ENCODE results near the gene C3AR1. TPM values are rescaled to one million over a fixed set of nuclear protein-coding genes. Genes with fewer than 3 reads are reported as not detected.

Gene C3AR1
- total RNA-seq, 2 experiments from 2014 or later = 1.1 to 1.4 TPM

DNA sequence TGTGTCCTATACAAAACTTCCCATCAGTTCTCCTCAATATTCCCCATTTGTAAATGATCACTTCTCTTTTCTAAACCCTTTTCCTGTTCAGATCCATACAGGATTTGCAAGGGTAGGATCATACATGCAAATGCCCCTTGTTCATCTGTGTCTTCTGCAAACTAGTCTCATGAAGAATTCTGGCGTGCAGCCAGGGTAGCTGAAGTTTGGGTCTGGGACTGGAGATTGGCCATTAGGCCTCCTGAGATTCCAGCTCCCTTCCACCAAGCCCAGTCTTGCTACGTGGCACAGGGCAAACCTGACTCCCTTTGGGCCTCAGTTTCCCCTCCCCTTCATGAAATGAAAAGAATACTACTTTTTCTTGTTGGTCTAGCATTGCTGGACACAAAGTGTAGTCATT lies 11.3 kb downstream of the C3AR1 start:
- no peak overlapping the region for H3K27ac Mint-ChIP-seq
- intact Hi-C loops (cut with micrococcal nuclease) = no loop called here
- no peak for DNase-seq
- TF ChIP-seq, protein P1, sequence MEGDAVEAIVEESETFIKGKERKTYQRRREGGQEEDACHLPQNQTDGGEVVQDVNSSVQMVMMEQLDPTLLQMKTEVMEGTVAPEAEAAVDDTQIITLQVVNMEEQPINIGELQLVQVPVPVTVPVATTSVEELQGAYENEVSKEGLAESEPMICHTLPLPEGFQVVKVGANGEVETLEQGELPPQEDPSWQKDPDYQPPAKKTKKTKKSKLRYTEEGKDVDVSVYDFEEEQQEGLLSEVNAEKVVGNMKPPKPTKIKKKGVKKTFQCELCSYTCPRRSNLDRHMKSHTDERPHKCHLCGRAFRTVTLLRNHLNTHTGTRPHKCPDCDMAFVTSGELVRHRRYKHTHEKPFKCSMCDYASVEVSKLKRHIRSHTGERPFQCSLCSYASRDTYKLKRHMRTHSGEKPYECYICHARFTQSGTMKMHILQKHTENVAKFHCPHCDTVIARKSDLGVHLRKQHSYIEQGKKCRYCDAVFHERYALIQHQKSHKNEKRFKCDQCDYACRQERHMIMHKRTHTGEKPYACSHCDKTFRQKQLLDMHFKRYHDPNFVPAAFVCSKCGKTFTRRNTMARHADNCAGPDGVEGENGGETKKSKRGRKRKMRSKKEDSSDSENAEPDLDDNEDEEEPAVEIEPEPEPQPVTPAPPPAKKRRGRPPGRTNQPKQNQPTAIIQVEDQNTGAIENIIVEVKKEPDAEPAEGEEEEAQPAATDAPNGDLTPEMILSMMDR (IDR thresholded peaks at IDR 0.05) = no peak
- ChIA-PET POLR2A (interaction anchor here (1.2 kb wide), 1 partner anchor 27 kb away, joined by 4 read pairs; no protein-coding TSS in a partner anchor), CTCF (interaction anchor here (1.6 to 2.0 kb wide), 2 partner anchors 9 to 23 kb away, joined by 5 to 9 read pairs; no protein-coding TSS in a partner anchor)
- H3K36me3 Mint-ChIP-seq (ENCODE audit: low read depth) = peaks cover 9% of the 10 kb centered on the region
- no peaks in the 10 kb centered on the region for H3K27me3 Mint-ChIP-seq
- peaks cover 17% of the 10 kb centered on the region for H3K4me1 Mint-ChIP-seq (ENCODE audit: low read depth)
- no peak overlapping the region for H3K4me3 Mint-ChIP-seq
- no peak for ATAC-seq
- no peaks in the 10 kb centered on the region for H3K9me3 Mint-ChIP-seq

DNA sequence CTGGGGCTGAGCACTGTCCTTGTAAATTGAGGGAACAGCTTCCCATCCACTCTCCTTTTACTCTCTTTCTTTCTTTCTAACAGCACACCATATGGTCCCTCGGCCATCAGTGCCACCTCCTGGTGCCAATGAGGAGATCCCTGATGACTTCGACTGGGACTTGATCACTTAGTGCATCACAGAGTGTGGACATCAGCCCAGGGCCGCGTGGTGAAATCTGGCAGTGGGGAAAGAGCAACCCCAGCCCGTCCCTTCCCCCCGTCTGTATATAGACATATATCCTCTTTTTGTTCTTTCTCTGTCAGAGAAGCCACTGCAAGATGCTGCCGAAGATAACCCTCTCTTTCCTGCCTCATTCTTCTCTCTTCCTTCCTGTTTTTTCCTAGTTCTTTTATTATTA lies 13.5 kb downstream of the C3AR1 start:
- CTCF ChIA-PET = interaction anchor here (13.1 kb wide), 1 partner anchor 25 kb away, joined by 269 read pairs; the partner anchor contains the start of gene NECAP1
- H3K4me1 Mint-ChIP-seq (ENCODE audit: low read depth) = peaks cover 16% of the 10 kb centered on the region
- no peaks in the 10 kb centered on the region for H3K9me3 Mint-ChIP-seq
- ATAC-seq (no peak), DNase-seq (no peak)
- H3K36me3 Mint-ChIP-seq (ENCODE audit: low read depth) = peaks cover 27% of the 10 kb centered on the region
- no peak overlapping the region for H3K27ac Mint-ChIP-seq
- intact Hi-C loops (cut with micrococcal nuclease) = no loop called here
- TF ChIP-seq, protein P1 (IDR thresholded peaks at IDR 0.05) = no peak
- H3K4me3 Mint-ChIP-seq = no peak overlapping the region
- H3K27me3 Mint-ChIP-seq = no peaks in the 10 kb centered on the region
- POLR2A ChIA-PET = no interaction called here

DNA sequence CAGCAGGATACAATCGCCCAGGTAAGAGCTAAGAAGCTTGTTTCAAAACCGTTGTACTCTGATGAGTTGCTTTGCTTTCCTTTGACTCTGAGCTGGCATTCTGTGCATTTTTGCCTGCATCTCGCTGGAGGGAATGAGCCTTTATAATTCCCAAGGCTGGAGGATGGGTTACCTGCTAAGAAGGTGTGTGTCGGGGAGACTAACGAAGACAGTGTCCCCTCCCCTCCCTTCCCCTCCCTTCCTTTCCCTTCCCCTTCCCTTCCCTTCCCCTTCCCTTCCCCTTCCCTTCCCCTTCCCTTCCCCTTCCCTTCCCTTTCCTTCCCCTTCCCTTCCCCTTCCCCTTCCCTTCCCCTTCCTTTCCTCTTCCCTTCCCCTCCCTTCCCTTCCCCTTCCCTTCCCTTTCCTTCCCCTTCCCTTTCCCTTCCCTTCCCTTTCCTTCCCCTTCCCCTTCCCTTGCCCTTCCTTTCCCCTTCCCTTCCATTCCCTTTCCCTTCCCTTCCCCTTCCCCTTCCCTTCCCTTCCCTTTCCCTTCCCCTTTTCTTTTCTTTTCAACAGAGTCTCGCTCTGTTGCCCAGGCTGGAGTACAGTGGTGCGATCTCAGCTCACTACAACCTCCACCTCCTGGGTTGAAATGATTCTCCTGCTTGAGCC lies 15.4 kb downstream of the C3AR1 start:
- TF ChIP-seq, protein P1 (IDR thresholded peaks at IDR 0.05) = no peak
- Mint-ChIP-seq H3K4me1 (ENCODE audit: low read depth) (peaks cover 13% of the 10 kb centered on the region), H3K27ac (no peak overlapping the region), H3K36me3 (ENCODE audit: low read depth) (peaks cover 45% of the 10 kb centered on the region), H3K27me3 (no peaks in the 10 kb centered on the region), H3K4me3 (no peak overlapping the region), H3K9me3 (no peaks in the 10 kb centered on the region)
- ChIA-PET CTCF (interaction anchor here (1.2 to 13.1 kb wide), 2 partner anchors 10 to 27 kb away, joined by 4 to 269 read pairs; partner anchors contain the start of gene NECAP1), POLR2A (interaction anchor here (1.6 kb wide), 1 partner anchor 27 kb away, joined by 3 read pairs; no protein-coding TSS in a partner anchor)
- intact Hi-C loops (cut with micrococcal nuclease) = no loop called here
- ATAC-seq (no peak), DNase-seq (no peak)

DNA sequence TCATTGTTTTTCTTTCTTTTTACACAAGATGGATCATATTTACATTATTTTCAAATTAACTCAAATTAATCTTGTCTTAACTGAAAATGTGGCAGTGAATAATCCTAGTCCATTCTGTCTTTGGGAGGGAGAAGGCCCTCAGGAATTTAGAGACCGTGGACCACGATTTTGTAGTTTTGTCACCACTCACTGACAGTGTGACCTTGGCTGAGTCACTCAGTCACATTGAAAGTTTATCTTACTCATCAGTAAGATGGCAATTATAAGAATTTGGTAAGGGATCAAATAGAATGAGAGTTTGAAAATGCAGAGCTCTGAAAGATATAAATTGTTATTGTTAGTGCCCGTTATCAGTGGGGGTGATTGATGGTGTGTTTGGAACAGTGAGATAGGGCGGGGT lies 17.3 kb downstream of the C3AR1 start:
- peaks cover 52% of the 10 kb centered on the region for H3K36me3 Mint-ChIP-seq (ENCODE audit: low read depth)
- CTCF ChIA-PET = interaction anchor here (0.9 to 13.1 kb wide), 2 partner anchors 18 to 29 kb away, joined by 3 to 269 read pairs; partner anchors contain the start of genes C3AR1 and NECAP1
- H3K4me1 Mint-ChIP-seq (ENCODE audit: low read depth) = peaks cover 13% of the 10 kb centered on the region
- H3K9me3 Mint-ChIP-seq = no peaks in the 10 kb centered on the region
- TF ChIP-seq, protein P1 (IDR thresholded peaks at IDR 0.05) = no peak
- H3K4me3 Mint-ChIP-seq = no peak overlapping the region
- H3K27me3 Mint-ChIP-seq = no peaks in the 10 kb centered on the region
- POLR2A ChIA-PET = no interaction called here
- ATAC-seq (no peak), DNase-seq (no peak)
- no peak overlapping the region for H3K27ac Mint-ChIP-seq
- intact Hi-C loops (cut with micrococcal nuclease) = no loop called here

DNA sequence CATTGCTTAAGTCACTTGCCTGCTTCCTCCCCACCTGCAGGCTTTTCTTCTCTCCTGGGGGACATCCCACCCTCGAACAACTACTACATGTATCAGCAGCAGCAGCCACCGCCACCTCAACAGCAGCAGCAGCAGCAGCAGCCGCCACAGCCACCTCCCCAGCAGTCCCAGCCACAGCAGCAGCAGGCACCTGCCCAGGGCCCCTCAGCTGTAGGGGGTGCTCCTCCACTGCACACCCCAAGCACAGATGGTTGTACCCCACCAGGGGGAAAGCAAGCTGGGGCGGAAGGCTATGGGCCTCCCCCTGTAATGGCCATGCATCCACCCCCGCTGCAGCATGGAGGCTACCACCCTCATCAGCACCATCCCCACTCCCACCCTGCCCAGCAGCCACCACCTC lies 18.3 kb downstream of the C3AR1 start:
- ATAC-seq (no peak), DNase-seq (no peak)
- intact Hi-C loops (cut with micrococcal nuclease) = no loop called here
- ChIA-PET POLR2A (no interaction called here), CTCF (interaction anchor here (13.1 kb wide), 1 partner anchor 30 kb away, joined by 269 read pairs; the partner anchor contains the start of gene NECAP1)
- no peak overlapping the region for H3K4me3 Mint-ChIP-seq
- no peaks in the 10 kb centered on the region for H3K9me3 Mint-ChIP-seq
- H3K27ac Mint-ChIP-seq = peak overlapping the region; percentile 1
- peaks cover 54% of the 10 kb centered on the region for H3K36me3 Mint-ChIP-seq (ENCODE audit: low read depth)
- TF ChIP-seq, protein P1 (IDR thresholded peaks at IDR 0.05) = no peak
- peaks cover 15% of the 10 kb centered on the region for H3K4me1 Mint-ChIP-seq (ENCODE audit: low read depth)
- H3K27me3 Mint-ChIP-seq = no peaks in the 10 kb centered on the region
